GM19035 (cell line): ENCODE measurements around the gene GRAMD2B.

Experiments
- ATAC-seq: cut with Tn5 transposase; IDR thresholded peaks from one replicate; pipeline ENCODE4 v1.9.1; 2021; ENCODE audit not compliant: unreplicated experiment

The GRAMD2B gene

DNA sequence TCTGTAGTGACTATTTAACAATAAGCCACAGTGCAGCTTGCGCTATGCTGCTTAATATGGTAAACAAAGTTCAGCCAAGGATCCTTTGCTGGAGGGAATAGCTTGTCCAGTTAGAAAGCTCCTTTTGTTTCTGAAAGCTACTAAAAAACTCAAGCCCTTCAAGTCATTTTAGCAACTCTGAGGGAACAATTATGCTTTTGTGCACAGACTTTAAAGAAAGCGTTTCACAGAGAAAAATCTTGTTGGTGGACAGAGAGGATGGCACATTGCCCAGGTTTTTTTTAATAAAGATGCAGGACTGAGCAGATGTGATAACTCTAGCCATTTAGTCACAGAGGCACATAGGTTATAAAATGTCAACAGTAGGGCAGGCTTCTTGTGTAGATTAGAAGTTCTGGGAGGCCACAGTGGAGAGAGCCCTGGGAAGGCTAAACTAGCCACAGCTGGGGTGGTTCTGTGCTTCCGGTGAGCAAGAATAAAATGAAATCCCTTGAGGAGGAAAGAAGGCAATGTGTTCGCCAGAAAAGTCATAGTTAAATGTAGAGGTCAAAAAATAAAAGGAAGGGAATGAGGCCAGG lies 108.4 kb downstream of the GRAMD2B start:
- ATAC-seq: no peak

DNA sequence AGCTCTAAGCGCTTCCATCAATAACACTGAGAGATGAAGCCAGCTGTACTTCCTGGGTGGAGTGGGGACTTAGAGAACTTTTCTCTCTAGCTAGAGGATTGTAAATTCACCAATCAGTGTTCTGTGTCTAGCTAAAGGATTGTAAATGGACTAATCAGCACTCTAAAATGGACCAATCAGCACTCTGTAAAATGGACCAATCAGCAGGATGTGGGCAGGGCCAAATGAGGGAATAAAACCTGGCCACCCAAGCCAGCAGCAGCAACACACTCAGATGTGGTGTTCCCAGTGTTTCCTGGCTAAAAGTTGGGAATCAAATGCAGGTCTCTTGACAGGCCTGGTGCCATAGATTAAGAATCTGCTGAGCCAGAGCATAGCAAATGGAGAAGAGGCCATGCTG lies 111.3 kb downstream of the GRAMD2B start:
- ATAC-seq: no peak

DNA sequence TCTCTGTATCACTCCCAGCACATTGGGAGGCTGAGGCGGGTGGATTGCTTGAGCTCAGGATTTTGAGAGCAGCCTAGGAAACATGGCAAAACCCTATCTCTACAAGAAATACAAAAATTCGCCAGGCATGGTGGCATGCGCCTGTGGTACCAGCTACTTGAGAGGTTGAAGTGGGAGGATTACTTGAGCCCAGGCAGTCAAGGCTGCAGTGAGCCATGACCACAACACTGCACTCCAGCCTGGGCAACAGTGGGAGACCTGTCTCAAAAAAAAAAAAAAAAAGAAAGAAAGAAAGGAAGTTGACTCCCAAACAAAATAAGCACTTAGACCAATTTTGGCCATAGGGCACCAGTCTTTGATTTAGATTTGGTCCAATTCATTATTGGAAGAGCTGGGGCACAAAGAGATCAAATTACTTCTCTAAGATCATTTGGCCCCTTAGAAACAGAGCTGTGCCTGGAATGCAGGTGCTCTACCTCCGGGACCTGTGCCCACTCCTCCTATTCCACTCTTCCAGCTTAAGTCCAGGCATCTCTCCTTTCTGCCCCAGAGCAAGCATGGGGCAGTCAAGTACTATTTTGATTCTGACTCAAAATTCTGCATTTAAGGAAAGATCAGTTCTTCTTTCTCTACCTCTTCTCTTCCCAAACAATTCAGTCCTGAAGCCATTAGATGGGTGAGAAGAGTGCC lies 112.8 kb downstream of the GRAMD2B start:
- ATAC-seq: no peak

DNA sequence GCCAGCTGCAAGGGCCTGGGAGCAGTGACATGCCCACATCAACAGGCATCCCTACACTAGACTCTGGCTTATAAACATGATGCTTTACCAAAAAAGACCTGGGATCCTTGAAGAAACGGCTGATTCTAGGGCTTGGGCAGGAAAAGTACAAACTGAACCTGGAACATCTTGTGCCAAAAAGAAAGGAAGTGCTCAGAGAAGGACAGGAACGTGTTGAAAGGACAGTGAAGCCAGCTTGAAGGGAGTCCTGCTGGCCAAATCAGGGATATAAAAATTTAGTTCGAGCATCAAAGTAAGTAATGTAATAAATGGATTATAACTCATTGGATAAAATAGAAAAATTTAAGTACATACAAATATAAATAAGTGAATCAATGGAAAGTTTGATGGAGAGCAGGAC lies 113.7 kb downstream of the GRAMD2B start:
- no peak for ATAC-seq

DNA sequence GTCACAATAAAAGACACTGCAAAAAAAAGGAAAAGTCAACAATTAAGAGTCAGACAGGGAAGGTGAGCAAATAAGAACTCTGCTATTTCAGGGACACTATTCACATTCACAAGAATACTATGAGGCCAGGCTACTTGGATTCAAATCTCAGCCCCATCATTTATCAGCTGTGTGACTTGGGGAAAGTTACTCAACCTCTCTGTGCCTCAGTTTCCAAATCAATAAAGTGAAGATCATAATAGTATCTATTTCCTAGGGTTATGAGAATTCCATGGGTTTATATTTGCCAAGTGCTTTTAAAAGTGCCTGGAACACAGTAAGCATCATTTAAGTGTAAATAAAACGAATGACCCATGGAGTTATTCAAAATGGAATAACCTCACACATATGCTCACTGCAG lies 115.4 kb downstream of the GRAMD2B start:
- ATAC-seq: no peak

DNA sequence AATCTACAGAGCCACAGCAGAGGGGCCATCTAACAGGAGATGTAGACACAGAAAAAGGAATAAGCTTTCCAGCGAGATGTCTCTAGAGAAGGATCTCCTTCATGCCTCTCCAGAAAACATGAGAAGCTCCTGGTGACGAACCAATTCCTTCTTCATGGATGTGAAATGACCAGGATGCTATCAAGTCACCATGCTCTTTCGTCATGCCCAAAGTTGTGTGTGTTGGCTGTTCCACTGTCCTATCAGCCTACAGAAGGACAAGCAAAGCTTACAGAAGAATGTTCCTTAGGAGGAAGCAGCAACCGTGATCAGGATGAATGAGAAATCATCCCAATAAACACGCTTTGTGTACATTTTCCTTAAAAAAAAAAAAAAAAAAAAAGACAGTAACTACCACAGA lies 117.4 kb downstream of the GRAMD2B start:
- ATAC-seq: no peak

DNA sequence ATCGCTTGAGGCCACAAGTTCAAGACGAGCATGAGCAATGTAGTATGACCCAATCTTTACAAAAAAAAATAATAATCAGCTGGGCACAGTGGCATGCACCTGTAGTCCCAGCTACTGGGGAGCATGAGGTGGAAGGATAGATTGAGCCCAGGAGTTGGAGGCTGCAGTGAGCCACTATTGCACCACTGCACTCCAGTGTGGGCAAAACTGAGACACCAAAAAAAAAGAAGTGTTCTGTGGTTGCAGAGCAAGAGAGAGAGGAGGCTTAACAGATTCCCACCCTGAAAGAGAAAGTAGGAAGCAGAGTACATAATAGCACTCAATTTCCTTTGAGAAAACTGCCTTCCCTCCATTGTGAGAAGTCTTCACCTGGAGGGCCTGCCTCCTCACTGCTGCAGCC lies 119.2 kb downstream of the GRAMD2B start:
- no peak for ATAC-seq

DNA sequence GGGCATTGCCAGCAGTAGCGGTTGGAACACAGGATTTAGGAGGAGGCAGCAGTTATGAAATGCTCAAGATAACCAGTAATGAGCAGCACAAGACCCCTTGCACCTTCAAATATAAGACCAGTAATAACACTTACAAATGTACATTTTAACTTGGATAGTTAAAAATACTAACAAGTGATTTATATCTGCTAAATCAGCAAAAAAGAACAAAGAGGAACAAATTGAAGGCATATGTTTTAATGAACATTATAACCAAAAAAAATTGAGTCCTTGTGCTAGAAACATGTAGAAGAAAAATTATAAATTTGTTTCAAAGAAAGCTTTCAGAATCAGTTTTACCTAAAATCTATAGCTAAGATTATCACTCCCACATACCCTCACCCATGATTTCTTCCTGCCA lies 119.8 kb downstream of the GRAMD2B start:
- ATAC-seq: no peak

DNA sequence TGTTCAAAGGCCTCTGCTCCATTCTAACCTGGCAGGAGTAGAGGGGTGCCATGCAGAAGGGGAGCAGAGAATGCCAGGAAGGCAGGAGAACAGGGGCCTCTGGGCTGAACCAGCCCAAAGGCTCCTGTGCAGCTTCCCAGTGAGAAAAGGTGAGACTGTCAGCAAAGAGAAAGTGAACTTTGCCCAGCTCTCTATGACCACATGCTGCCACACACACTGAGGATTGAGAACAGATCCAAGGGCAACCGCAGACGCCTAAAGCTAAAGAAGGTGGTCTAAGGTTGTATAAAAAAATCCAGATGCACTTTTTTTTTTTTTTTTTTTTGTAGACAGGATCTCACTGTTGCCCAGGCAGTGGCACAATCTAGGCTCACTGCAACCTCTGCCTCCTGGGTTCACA lies 120.5 kb downstream of the GRAMD2B start:
- ATAC-seq: no peak
